ENCODE results near the gene AK4.

GRCh38 chr1:65209005-65209885, 61.2 kb downstream of the AK4 start:
- TF ChIP-seq CTCF (optimal IDR thresholded peaks at IDR 0.05 in 1 of 3, IDR thresholded peaks at IDR 0.05 in 1 of 3, conservative IDR thresholded peaks at IDR 0.05 in 1 of 3; ENCODE audit: extremely low read depth in 1 of 3, insufficient read depth in 2 of 3, low read length in 3 of 3) (peak; percentile 33 to 58 (median 48)), EZH2 (IDR thresholded peaks at IDR 0.05; ENCODE audit: low read length) (no peak)

Data from keratinocyte (primary cell).